ENCODE results near the gene NHLRC4. TPM values are rescaled to one million over a fixed set of nuclear protein-coding genes. Genes with fewer than 3 reads are reported as not detected.

NHLRC4 gene
- total and polyA plus RNA-seq, 2 of the 13 experiments (the other 11 are each of a cell fraction or from before 2014, with no cell fraction given): 0.40 to 0.59 TPM

DNA sequence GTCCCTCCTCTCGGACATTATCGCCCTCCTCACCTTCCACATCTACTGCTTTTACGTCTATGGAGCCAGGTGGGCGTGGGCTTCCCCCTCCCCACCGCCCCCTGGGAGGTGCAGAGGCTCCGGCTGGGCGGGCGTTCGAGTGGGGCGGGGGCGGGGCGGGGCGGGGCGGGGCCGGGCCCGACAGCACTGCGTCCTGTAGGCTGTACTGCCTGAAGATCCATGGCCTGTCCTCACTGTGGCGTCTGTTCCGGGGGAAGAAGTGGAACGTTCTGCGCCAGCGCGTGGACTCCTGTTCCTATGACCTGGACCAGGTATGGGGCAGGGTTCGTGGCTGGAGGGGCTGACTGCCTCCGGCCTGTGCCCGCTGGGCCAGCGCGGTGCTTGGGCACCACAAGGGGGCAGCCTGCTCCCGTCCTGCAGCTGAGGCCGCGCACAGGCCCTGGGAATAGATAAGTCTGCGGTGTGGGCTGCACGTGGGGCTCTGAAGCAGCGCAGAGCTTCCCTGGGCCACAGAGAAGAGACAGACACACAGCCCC, 12.1 kb downstream of the NHLRC4 start (continued):
- no peak for TF ChIP-seq ZNF44 (CRISPR knock-in tag; IDR thresholded peaks at IDR 0.05)
- no peak for TF ChIP-seq REL (CRISPR knock-in tag; conservative IDR thresholded peaks at IDR 0.05)
- TF ChIP-seq, protein P1, sequence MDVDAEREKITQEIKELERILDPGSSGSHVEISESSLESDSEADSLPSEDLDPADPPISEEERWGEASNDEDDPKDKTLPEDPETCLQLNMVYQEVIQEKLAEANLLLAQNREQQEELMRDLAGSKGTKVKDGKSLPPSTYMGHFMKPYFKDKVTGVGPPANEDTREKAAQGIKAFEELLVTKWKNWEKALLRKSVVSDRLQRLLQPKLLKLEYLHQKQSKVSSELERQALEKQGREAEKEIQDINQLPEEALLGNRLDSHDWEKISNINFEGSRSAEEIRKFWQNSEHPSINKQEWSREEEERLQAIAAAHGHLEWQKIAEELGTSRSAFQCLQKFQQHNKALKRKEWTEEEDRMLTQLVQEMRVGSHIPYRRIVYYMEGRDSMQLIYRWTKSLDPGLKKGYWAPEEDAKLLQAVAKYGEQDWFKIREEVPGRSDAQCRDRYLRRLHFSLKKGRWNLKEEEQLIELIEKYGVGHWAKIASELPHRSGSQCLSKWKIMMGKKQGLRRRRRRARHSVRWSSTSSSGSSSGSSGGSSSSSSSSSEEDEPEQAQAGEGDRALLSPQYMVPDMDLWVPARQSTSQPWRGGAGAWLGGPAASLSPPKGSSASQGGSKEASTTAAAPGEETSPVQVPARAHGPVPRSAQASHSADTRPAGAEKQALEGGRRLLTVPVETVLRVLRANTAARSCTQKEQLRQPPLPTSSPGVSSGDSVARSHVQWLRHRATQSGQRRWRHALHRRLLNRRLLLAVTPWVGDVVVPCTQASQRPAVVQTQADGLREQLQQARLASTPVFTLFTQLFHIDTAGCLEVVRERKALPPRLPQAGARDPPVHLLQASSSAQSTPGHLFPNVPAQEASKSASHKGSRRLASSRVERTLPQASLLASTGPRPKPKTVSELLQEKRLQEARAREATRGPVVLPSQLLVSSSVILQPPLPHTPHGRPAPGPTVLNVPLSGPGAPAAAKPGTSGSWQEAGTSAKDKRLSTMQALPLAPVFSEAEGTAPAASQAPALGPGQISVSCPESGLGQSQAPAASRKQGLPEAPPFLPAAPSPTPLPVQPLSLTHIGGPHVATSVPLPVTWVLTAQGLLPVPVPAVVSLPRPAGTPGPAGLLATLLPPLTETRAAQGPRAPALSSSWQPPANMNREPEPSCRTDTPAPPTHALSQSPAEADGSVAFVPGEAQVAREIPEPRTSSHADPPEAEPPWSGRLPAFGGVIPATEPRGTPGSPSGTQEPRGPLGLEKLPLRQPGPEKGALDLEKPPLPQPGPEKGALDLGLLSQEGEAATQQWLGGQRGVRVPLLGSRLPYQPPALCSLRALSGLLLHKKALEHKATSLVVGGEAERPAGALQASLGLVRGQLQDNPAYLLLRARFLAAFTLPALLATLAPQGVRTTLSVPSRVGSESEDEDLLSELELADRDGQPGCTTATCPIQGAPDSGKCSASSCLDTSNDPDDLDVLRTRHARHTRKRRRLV (CRISPR knock-in tag; IDR thresholded peaks at IDR 0.05): no peak
- no peak for TF ChIP-seq BCL6 (CRISPR knock-in tag; IDR thresholded peaks at IDR 0.05)
- TF ChIP-seq U2AF1 (optimal IDR thresholded peaks at IDR 0.05; ENCODE audit: low read depth, low read length): peak; percentile 51
- TF ChIP-seq ZNF598 (CRISPR knock-in tag; IDR thresholded peaks at IDR 0.05; ENCODE audit: borderline replicate concordance): 0 out of 2 replicates have a peak, but pooled peaks have one; percentile 31
- TF ChIP-seq BHLHE40 (IDR thresholded peaks at IDR 0.05; ENCODE audit: low read length): peak; percentile 67
- TF ChIP-seq CAMTA2 (CRISPR knock-in tag; IDR thresholded peaks at IDR 0.05; ENCODE audit: borderline replicate concordance): no peak
- TF ChIP-seq, protein P2, sequence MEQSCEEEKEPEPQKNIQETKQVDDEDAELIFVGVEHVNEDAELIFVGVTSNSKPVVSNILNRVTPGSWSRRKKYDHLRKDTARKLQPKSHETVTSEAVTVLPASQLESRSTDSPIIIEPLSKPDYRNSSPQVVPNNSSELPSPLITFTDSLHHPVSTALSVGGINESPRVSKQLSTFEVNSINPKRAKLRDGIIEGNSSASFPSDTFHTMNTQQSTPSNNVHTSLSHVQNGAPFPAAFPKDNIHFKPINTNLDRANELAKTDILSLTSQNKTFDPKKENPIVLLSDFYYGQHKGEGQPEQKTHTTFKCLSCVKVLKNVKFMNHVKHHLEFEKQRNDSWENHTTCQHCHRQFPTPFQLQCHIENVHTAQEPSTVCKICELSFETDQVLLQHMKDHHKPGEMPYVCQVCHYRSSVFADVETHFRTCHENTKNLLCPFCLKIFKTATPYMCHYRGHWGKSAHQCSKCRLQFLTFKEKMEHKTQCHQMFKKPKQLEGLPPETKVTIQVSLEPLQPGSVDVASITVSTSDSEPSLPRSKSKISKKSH (CRISPR knock-in tag; IDR thresholded peaks at IDR 0.05; ENCODE audit: borderline replicate concordance): 0 out of 2 replicates have a peak, but pooled peaks have one; percentile 23
- TF ChIP-seq, protein P3, sequence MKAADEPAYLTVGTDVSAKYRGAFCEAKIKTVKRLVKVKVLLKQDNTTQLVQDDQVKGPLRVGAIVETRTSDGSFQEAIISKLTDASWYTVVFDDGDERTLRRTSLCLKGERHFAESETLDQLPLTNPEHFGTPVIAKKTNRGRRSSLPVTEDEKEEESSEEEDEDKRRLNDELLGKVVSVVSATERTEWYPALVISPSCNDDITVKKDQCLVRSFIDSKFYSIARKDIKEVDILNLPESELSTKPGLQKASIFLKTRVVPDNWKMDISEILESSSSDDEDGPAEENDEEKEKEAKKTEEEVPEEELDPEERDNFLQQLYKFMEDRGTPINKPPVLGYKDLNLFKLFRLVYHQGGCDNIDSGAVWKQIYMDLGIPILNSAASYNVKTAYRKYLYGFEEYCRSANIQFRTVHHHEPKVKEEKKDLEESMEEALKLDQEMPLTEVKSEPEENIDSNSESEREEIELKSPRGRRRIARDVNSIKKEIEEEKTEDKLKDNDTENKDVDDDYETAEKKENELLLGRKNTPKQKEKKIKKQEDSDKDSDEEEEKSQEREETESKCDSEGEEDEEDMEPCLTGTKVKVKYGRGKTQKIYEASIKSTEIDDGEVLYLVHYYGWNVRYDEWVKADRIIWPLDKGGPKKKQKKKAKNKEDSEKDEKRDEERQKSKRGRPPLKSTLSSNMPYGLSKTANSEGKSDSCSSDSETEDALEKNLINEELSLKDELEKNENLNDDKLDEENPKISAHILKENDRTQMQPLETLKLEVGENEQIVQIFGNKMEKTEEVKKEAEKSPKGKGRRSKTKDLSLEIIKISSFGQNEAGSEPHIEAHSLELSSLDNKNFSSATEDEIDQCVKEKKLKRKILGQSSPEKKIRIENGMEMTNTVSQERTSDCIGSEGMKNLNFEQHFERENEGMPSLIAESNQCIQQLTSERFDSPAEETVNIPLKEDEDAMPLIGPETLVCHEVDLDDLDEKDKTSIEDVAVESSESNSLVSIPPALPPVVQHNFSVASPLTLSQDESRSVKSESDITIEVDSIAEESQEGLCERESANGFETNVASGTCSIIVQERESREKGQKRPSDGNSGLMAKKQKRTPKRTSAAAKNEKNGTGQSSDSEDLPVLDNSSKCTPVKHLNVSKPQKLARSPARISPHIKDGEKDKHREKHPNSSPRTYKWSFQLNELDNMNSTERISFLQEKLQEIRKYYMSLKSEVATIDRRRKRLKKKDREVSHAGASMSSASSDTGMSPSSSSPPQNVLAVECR (CRISPR knock-in tag; IDR thresholded peaks at IDR 0.05; ENCODE audit: borderline replicate concordance): peak; percentile 58; the same call in 1 of the 2 replicates
- no peak for TF ChIP-seq ZBTB3 (CRISPR knock-in tag; IDR thresholded peaks at IDR 0.05; ENCODE audit: borderline replicate concordance, low read depth)
- TF ChIP-seq ELF3 (CRISPR knock-in tag; IDR thresholded peaks at IDR 0.05): no peak
- TF ChIP-seq, protein P4, sequence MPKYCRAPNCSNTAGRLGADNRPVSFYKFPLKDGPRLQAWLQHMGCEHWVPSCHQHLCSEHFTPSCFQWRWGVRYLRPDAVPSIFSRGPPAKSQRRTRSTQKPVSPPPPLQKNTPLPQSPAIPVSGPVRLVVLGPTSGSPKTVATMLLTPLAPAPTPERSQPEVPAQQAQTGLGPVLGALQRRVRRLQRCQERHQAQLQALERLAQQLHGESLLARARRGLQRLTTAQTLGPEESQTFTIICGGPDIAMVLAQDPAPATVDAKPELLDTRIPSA (CRISPR knock-in tag; IDR thresholded peaks at IDR 0.05; ENCODE audit: borderline replicate concordance): no peak
- TF ChIP-seq CCAR2 (optimal IDR thresholded peaks at IDR 0.05; ENCODE audit: low read depth, low read length): no peak
- no peak for TF ChIP-seq MATR3 (CRISPR knock-in tag; IDR thresholded peaks at IDR 0.05)
- TF ChIP-seq, protein P5, sequence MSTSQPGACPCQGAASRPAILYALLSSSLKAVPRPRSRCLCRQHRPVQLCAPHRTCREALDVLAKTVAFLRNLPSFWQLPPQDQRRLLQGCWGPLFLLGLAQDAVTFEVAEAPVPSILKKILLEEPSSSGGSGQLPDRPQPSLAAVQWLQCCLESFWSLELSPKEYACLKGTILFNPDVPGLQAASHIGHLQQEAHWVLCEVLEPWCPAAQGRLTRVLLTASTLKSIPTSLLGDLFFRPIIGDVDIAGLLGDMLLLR (CRISPR knock-in tag; IDR thresholded peaks at IDR 0.05): peak; percentile 47; the same call in 1 of the 2 replicates
- TF ChIP-seq ZNF24 (IDR thresholded peaks at IDR 0.05): no peak
